Mammary epithelial cell (primary cell): Measurements from ENCODE around the gene ACKR3.

Experiments used
- EZH2 ChIP-seq: IDR thresholded peaks from 2 replicates; pipeline ENCODE4 v1.6.1; 2012; ENCODE audit warnings: low read length, inconsistent platforms, borderline replicate concordance
- TF ChIP-seq, protein P1 (sequence below), 2 donors: IDR thresholded peaks in 1 of 2; conservative IDR thresholded peaks in 1 of 2; 2 replicates each; pipeline ENCODE4 v1.5.1; 2011 to 2012; ENCODE audit warnings: inconsistent platforms in 2 of 2, low read length in 2 of 2, mild to moderate bottlenecking in 2 of 2, control low read depth in 1 of 2, low read depth in 1 of 2; ENCODE audit not compliant: insufficient read depth in 1 of 2; ENCODE audit errors: extremely low read depth in 1 of 2

DNA sequence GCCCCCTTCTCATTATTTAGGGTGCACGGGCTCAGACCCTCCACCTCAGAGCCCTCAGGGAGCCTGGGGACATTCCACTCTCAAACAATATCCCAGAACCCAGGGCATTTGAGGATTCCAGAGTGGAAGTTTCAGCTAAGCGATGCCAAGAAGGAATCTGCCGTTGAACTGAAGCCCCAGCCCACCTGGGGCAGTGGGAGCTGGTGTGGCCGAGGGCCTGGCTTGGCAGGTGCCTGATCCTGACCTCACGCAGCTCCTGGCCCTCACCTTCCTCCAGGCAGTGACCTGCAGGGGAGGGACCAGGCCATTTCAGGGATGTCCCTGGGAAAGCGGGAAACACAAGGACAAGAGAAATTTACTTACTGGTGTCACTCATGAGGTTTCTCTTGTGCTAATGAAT, 58.2 kb downstream of the ACKR3 start:
- TF ChIP-seq, protein P1, sequence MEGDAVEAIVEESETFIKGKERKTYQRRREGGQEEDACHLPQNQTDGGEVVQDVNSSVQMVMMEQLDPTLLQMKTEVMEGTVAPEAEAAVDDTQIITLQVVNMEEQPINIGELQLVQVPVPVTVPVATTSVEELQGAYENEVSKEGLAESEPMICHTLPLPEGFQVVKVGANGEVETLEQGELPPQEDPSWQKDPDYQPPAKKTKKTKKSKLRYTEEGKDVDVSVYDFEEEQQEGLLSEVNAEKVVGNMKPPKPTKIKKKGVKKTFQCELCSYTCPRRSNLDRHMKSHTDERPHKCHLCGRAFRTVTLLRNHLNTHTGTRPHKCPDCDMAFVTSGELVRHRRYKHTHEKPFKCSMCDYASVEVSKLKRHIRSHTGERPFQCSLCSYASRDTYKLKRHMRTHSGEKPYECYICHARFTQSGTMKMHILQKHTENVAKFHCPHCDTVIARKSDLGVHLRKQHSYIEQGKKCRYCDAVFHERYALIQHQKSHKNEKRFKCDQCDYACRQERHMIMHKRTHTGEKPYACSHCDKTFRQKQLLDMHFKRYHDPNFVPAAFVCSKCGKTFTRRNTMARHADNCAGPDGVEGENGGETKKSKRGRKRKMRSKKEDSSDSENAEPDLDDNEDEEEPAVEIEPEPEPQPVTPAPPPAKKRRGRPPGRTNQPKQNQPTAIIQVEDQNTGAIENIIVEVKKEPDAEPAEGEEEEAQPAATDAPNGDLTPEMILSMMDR (conservative IDR thresholded peaks at IDR 0.05 in 1 of 2, IDR thresholded peaks at IDR 0.05 in 1 of 2; ENCODE audit: extremely low read depth in 1 of 2, insufficient read depth in 1 of 2, low read depth in 1 of 2, low read length in 2 of 2) = no peak
- no peak for TF ChIP-seq EZH2
